GM18508 (cell line): ENCODE measurements around the gene LPAR4.
"Not testable (repeated sequence)": the region's sequence is repeated elsewhere in the genome, so short reads cannot be mapped to it uniquely, and the experiment has no call there.

Source experiments
- ATAC-seq: cut with Tn5 transposase; IDR thresholded peaks from one replicate; pipeline ENCODE4 v1.9.1; 2021; ENCODE audit warnings: moderate number of reproducible peaks; ENCODE audit not compliant: insufficient read depth, unreplicated experiment

LPAR4 gene, protein sequence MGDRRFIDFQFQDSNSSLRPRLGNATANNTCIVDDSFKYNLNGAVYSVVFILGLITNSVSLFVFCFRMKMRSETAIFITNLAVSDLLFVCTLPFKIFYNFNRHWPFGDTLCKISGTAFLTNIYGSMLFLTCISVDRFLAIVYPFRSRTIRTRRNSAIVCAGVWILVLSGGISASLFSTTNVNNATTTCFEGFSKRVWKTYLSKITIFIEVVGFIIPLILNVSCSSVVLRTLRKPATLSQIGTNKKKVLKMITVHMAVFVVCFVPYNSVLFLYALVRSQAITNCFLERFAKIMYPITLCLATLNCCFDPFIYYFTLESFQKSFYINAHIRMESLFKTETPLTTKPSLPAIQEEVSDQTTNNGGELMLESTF

DNA sequence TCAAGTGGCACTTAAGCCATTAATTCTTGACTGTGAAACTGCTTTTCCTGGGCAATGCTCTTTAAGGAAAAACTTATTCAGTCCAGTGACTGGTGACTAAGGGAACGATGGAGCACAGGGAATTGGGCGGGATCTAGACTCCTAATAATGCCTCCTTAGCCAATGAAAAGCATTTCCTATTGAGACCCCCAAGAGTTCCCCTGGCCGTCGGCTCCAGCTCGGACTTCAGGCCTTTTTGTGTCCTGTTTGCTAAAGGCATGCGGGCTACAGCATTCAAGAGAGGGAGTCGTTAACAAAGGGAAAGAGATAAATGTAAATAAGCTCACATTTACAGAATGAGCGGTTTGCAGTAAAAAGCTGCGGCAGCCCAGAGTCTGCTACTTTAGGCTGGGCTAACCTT, at the start of gene LPAR4:
Gene LPAR4, plus strand, starts transcription at position 232 of the 400 bp plus-strand sequence. CDS start 7,150 bp downstream, outside the sequence.
- no peak for ATAC-seq

DNA sequence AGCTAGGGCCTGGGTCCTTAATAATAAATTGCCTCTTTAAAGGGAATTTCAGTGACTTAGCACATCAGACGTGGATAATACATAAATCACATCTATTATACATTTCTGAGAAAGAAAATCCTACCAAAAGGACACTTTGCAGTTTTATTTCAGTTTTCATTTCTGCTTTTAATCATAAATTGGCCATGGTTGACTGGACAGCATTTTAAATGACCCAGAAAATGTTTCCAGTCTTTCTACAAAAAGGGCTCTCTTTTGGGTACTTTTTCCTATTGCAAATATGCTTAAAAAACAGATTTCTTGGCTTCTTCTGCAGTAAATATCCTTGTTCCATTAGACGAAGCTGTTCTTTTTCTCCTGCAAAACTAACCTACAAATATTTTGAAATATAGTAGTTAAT, 41.4 kb upstream of the LPAR4 start:
- ATAC-seq = no peak

DNA sequence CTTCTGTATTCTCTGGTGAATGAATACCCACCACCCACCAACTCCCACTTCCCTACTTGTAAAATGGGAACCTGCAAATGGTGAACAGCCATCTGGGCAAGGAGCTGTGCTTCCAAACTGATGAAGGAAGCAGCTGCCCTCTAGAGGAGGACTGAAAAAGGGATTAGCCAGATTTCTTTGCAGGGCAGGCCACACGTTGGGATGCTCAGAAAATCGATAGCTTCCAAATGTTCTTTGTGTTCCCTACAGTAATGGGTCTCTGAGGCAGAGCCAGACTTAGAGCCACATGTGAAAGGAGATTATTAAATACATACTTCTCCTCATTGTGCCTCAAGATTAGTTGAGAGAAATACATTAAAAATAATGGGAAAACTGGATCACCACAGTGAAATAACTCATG, 39.3 kb upstream of the LPAR4 start:
- no peak for ATAC-seq

DNA sequence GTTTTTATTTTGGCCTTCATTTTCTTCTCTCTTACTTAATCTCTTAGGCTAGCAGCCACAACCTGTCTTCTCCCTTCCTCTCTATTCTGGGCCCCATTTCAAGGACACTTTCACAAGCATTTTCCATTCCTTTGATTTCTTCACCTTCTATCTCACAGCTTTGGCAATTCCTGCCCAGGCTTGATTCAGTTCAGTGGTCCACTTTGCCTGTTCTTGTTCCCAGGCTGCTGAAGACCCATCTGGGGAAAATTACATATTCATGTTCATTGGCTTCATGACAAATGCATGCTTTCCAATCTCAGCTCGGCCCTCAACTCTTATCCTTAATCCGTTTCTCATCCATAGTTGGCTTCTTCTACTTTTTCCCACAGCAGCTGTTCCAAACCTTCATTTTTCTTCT, 38.7 kb upstream of the LPAR4 start:
- ATAC-seq = no peak

DNA sequence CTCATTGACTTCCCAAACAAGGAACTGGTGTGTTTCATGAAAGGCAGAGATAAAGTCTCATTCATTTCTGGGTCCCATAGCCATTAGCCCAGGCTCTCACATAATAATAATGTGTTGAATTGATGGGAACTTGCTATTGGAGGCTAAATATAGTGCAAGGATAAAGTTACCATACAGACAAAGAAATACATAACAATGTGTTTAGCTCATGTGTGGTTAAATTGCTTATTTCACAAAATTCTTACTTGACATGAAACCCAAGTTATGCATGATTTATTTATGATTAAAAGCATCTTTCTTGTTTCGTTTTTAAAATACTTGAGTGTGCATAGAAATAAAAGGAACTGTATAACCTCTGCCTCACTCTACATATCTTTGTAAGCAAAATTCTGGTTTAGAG, 37.3 kb upstream of the LPAR4 start:
- no peak for ATAC-seq

DNA sequence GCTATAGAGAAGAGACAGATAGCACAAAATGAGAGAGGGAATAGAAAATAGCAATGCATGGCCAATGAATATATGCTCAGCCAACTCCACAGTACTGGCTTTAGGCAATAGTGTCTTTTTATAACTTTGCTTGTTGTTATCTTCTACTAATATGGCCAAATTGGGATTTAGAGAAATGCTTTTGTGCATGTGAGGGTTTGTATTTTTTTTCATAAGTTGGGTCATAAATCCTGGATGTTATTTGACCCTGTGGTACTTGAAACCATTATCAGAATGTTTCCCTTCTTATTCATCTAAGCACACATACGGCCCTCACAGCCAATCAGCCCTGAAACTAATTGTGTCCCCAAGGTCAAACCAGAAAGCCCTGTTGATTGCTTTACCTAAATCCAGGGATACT, 35.2 kb upstream of the LPAR4 start:
- ATAC-seq = no peak

DNA sequence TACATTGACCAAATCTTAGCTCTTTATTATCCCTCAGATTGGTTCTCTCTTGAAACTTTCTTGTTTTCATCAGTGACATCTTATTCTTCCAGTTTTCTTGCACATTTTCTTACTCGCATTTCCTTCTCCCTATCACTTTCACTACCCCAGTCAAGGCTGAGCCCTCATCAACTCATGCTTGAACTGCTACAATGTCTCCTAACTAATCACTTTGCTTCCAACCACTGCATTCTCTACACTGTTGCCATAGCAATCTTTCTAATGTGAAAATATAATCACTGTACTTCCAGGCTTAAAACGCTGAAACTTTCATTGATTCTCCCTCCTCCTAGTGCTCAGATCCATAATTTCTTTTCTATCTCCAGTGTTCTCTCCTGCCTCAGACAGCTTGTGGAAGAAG, 22.2 kb upstream of the LPAR4 start:
- ATAC-seq = no peak

DNA sequence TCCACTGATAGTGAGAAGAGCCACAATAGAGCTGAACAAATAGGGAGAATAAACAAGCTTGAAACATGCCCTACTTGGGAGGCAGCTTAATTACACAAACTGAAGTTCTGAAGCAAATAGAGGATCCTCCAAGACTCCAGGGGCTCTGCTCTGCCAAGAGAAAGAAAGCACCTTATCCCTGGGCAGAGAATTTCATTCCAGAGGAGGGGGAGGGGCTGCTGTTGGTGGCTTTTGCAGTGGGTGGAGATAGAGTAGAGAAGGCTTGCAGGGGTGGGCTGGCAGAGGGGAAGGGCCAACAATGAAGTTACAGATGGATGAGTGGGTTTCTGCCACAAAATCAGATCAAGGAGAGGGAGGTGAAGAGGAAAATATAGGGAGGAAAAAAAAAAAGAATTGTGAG, 1.0 kb upstream of the LPAR4 start:
- no peak for ATAC-seq

DNA sequence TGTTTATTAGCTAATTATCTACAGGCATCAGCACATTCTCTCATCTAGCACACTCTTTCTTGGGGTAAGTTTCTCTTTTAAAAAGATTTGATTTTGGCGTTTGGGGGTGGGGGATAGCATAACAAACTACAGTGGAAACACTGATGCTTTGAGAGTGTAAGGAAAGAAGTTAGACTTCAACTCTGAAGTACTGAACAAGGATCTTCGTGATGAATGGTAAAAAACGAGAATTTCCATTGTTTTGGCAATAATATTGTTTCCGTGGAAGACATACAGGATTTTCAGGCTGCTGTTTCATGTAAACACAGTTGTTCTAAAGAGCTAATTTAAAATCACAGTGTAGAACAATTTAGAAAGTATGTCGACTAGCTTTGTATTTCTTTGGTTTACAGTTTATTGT, 451 bp downstream of the LPAR4 start:
- no peak for ATAC-seq

DNA sequence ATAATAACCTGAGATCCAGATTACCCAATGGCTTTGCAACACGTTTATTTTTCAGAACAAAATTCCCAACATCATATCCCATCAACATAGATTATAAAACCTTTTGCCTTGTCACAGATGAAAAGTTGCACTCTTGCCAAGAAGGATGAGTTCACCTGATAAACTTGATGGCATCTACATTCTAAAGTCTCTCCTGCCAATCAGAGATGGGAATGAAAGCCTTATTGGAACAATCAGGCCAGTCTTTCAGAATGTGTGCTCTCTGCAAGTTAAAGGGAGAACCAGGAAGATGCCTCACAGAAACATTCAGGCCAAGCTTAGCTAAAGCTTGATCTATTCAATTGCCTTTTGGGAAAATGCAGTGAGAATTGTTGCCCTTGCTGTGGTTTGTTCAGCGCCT, 1.3 kb downstream of the LPAR4 start:
- no peak for ATAC-seq

DNA sequence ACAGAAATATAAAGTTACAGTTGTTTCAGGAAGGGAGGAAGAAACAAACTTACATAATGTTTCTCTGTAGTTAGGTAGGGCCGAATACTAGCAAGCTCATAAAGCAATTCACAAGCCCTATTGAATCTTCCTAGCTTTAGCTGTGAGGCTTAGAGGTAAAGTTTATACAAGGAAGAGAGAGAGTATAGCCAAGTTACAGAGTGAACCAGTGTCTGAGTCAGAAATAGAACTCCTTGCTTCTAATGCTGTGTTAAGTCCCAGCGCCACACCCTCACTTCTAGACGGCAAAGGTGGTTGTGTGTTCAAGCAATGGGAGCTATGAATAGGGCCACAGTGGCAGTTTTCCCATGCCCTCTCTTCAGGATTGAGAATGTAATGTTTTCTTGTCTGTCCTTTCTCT, 6.1 kb downstream of the LPAR4 start:
- ATAC-seq = no peak

DNA sequence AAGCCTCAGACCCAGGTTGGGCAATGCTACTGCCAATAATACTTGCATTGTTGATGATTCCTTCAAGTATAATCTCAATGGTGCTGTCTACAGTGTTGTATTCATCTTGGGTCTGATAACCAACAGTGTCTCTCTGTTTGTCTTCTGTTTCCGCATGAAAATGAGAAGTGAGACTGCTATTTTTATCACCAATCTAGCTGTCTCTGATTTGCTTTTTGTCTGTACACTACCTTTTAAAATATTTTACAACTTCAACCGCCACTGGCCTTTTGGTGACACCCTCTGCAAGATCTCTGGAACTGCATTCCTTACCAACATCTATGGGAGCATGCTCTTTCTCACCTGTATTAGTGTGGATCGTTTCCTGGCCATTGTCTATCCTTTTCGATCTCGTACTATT, 7.4 kb downstream of the LPAR4 start:
- ATAC-seq = peak; percentile 90

DNA sequence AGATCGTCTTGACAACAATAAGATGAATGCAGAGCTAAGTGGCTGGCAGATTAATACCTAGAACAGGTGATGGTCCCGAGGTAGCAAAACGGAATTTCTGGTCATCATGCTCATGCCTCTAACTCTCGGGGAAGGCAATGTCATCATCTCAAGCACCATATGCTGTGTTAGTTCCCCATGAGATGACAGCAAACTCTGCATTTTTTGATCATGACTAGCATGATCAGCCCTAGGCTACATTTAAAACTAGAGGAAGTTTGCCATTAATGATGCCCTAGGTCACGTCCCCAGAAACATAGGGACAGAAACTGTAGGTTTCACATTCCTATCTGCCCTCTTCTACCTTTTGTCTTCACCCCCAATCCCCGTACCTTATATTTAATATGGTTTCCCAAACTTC, 11.6 kb downstream of the LPAR4 start:
- ATAC-seq = no peak

DNA sequence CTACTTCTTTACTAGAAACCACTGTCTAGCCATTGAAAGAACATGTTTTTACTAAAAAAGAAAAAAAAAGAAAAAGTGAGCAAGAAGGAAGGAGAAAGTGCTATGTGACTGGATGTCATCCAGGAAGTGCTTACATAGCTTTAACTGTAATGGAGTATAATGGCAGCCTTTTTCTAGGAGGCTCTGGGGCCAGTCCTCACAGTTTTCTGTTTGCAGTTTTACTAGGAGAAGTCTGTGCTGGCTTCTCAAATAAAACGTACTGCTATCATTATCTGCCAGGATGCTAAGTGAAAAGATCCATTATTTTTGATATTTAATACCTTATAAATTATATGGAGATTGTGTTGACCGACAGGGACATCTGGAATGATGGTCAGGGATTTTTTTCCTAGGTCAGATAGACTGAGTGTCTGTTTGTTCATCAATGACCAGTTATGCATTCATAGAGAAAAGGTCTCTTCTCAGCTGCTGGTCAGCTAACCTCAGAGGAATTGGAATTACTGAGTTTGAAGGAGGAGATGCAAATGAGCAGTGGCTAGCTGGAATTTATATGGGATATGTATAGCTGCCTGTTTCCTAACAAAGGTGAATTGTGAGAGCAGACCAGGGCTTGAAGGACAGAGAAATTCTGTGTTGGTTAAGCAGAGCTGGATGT, 21.7 kb downstream of the LPAR4 start:
- no peak for ATAC-seq

DNA sequence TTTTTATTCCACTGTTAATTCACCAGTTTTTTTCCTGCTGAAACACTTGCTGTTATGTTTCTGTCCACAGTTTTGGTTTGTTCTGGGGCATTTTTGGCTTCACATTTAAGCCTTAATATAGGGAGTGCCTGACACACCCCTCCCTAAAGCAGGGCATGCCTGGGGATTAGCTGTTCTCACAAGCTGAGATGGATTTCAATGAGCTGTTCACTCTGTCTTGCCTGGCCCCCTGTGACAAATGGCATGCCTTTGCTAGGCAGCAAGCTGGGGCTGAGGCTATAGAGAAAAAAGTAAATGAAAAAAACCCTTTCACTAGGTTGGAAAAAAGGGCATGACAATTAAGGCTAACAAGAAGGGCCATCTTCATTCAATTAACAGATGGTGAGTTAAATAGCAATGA, 22.4 kb downstream of the LPAR4 start:
- ATAC-seq = no peak

DNA sequence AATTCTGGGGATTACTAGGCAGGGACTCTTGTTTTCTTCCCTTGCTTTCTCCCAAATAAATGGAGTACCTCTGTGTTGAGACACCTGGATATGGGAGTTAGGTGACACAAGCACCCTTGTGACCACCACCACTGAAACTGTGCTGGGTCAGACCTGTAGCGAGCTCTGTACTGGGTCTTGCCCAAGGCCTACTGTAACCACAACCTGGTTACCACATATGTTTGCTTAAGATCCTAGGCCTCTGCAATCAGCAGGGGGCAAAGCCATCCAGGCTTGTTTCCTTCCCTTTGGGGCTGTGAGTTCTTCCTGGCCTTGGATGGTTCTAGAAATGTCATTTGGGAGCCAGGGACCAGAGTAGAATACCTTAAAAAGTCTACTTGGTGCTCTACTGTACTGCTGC, 49.4 kb downstream of the LPAR4 start:
- ATAC-seq = no peak

DNA sequence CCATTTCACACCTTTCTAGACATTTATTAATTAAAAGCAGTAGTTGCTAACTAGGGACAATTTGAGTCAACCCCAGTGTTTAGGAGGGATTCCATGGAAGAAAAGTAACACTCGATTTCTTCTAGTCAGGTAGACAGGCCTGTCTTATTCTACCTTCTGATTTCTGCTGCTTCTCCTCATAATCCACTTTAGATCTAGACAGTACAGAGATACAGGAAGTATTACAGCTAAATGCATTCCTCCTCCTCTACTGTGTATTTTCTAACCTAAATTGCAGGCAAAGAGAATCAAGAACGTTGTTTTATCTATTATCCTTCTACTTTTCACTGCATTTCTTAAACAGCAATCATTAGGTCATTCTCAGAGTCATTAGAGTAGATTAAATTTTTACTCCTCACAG, 52.6 kb downstream of the LPAR4 start:
- no peak for ATAC-seq

DNA sequence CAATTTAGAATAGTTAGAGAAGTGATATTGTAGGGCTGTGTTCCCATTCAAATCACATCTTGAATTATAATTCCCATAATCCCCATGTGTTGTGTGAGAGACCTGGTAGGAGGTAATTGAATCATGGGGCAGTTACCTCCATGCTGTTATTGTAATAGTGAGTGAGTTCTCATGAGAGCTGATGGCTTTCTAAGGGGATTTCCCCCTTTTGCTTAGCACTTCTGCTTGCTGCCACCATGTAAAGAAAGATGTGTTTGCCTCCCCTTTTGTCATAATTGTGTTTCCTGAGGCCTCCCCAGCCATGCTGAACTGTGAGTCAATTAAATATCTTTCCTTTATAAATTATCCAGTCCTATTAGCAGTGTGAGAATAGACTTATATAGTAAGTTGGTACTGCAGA, 53.2 kb downstream of the LPAR4 start:
- no peak for ATAC-seq

DNA sequence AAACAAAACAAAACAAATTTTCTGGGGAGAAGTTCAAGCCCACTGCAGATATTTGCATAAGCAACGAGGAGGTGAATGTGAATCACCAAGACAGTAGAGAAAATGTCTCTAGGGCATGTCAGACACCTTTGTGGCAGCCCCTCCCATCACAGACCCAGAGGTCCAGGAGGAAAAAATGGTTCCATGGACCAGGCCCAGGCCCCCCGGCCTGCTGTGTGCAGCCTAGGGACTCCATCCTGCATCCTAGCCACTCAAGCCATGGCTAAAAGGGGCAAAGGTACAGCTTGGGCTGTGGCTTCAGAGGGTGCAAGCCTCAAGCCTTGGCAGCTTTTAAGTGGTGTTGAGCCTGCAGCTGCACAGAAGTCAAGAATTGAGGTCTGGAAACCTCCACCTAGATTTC, 54.0 kb downstream of the LPAR4 start:
- ATAC-seq = no peak

DNA sequence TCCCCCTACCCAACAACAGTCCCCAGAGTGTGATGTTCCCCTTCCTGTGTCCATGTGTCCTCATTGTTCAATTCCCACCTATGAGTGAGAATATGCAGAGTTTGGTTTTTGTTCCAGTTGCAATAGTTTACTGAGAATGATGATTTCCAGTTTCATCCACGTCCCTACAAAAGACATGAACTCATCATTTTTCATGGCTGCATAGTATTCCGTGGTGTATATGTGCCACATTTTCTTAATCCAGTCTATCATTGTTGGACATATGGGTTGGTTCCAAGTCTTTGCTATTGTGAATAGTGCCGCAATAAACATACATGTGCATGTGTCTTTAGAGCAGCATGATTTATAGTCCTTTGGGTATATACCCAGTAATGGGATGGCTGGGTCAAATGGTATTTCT, 55.0 kb downstream of the LPAR4 start:
- not testable (repeated sequence) for ATAC-seq
